AML-193 (cell line): ENCODE results near the gene NEK10.

Experiments used
- DNase-seq, 2 experiments: peaks; one replicate each; lab custom pipeline; 2025; lab: John Stamatoyannopoulos, UW

The NEK10 gene

DNA sequence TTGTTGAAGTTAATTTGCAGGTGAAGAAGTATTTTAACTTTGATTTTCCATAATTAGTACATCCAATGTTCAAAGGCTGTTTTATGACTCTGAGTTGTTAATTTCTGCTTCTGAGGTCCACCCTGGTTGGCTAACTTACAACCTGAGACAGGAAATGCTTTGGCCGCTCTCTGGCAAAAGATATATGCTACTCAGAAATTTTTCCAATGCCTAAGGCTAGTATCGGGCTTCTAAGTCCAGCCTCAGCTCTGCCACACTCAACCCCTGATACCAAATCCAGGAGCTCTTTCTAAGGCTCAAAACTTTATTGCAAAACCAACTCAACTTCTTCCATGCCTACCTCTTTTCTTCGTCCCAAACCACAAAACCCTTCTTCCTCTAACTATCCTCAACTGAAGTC, 192.9 kb downstream of the NEK10 start:
- DNase-seq = peak in 1 of 2 experiments; percentile 7

GRCh38 chr3:27174530-27174929, 194.7 kb downstream of the NEK10 start:
- DNase-seq = no peak

- DNase-seq = peak; percentile 81 to 87
Observed at GRCh38 chr3:27171113-27171512, 198.1 kb downstream of the NEK10 start.

GRCh38 chr3:27166888-27167287, 202.3 kb downstream of the NEK10 start:
- no peak for DNase-seq

GRCh38 chr3:27165321-27165721, 203.9 kb downstream of the NEK10 start:
- DNase-seq = no peak

- no peak for DNase-seq
Observed at GRCh38 chr3:27160779-27161287, 208.3 kb downstream of the NEK10 start.

DNA sequence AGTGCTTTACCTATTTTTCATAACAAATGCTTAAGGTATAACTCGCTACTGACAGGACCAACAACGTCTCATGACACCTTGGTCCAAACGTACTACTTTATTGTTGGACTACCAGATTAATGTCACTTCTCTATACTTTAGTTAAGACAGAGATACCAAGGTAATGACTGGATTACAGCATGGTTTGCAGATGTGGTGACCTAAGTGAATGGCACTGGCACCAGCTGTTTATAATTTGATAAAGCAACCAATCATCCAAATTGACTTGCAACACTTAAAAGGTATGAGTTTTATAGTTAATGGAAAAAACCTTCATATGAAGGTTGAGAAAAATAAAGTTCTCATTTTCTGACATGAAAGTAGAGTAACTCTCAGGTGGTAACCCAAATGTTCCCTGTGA, 209.0 kb downstream of the NEK10 start:
- no peak for DNase-seq

DNA sequence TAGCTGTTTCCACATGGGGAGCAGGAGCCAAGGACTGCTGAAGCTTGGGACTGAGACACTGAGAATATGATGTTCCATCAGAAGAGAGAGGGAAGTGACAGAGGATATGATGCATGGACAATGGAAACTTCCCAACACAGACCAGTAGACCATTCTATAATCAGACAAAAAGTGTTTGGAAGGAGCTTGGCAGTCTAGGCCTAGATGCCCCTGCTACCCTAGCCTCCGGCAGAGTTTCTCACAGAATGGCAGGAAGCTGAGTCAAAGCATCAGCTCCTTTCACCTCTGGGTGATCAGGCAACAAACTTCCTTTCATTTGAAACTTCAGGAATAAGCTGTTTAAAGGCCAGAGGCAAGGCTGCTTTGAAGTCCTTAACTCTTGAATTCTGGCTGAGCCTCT, 222.0 kb downstream of the NEK10 start:
- DNase-seq = no peak

GRCh38 chr3:27146786-27147185, 222.4 kb downstream of the NEK10 start:
- DNase-seq = no peak

DNA sequence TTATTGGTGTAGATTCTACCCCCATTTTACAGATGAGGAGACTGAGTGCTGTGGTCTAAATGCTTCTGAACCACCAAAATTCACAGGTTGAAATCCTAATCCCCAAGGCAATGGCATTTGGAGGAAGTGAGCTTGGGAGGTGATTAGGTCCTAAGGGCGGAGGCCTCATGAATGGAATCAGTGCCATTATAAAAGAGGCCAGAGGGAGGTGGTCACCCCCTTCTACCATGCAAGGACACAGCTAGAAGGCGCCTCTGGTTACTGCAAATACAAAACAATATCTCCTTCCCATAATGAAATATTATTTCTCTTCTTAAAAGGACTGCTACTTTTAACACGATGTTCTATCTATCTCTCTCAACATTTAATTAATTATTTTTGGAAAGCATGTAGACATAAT, 223.5 kb downstream of the NEK10 start:
- no peak for DNase-seq

GRCh38 chr3:27141668-27142067, 227.5 kb downstream of the NEK10 start:
- DNase-seq = peak in 1 of 2 experiments; percentile 15

GRCh38 chr3:27138562-27138961, 230.6 kb downstream of the NEK10 start:
- DNase-seq = no peak

GRCh38 chr3:27138005-27138404, 231.2 kb downstream of the NEK10 start:
- no peak for DNase-seq

DNA sequence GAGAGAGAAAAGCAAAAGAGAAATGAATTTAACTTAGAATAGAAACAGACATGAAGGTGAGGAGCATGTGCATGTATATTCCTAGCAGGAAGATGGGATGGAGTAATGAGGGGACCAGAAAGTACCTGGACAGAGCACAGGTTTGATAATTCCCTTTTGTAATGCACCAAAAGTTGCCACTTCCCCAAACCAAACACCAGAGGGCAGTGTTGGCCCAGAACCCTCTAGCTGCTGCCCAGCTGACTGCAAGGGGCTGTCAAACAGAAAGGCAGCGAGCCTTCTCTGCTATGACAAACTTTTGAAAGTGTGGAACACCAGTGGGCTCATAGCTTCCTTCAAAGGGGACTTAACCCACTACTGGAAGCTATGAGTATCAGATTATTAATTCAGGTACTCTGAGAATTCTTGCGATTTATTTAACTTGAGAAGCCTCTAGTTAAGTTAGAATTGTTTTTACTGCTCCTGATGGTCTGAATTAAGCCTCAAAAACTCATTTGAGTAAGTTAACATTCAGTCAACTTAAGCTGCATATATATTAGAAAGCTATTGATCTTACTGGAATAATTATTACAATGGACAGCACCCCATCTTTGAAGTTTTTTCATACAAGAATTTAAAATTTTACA, 234.9 kb downstream of the NEK10 start:
- DNase-seq = peak; percentile 50 to 62

- DNase-seq = no peak
Observed at GRCh38 chr3:27133060-27133459, 236.1 kb downstream of the NEK10 start.

DNA sequence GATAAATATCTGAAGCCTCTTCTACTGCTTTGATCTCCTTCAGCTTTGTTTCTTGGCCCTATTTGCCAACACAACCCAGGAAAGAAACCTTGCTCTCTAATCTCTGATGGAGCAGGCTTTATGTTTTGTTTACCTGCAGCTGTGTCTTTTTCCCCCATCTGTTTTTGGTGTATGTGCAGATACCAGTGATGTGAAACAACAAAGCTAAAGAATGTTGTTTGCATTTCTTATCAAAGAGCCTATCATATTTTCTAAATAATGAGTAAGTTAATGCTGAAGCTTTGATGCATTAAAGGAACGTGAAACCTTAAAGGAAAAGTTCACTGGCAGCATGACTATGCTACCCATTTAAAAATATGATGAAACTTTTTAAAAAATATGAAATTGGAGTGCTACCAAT, 238.4 kb downstream of the NEK10 start:
- DNase-seq = no peak

- no peak for DNase-seq
Observed at GRCh38 chr3:27127879-27128278, 241.3 kb downstream of the NEK10 start.

DNA sequence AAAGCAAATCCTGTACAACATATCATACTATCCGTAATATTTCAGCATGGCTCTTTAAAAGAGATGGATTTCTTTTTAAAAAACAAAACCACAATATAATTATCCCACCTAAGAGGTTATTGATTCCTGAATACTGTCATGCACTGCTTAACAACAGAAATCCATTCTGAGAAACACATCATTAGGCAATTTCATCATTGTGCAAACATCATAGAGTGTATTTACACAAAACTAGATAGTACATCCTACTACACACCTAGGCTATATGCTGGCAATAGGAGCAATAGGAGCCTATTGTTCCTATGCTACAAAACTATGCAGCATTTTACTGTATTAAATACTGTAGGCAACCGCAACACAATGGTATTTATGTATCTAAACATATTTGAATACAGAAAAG, 242.0 kb downstream of the NEK10 start:
- DNase-seq = no peak

DNA sequence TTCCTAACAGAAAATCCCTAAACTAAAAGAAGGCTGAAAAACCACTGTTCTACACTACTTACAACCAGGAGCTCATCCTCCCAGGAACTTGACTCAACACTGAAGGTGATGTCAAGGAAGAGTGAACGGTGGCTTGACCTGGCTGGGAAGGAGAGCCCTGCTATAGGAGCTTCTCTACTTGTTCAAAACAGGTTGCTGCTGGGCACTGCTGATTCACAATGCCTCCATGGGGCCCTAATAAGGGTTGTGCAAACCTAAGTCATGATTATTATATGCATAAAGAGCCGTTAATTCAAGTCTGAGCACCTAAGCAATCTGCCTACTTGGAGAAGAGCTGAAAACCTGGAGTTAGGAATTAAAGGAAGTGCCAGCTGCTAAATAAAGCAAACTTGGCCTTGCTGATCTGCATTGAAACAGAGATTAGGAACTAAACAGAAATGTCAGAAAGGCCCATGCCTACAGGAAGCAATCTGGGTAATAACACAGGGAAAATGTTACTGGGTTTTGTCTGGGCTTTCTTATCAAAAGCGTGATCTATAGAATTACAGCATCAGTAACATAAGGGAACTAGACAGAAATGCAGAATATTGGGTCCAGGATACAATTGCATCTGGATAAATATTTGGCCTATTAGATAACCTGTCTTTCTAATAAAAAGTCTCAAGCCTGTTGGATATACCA, 243.2 kb downstream of the NEK10 start:
- DNase-seq = no peak

DNA sequence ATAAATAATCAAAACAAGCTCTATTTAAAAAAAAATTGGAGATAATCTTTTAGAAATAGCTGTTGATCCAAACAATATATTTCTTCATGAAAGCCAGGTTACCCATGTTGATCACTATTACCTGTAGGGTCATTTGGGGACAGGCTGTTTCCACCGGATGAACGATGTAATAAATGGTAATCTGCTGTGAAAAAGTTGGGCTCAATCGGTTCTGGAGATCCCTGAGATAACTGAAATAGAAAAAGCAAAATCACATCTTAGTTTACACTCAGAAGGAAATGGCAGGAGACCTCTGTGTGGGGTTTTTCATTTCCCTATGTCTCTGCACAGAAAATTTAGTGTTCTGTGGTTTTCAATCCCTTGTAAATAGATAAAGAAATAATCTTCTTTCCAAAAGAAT, 249.5 kb downstream of the NEK10 start:
- DNase-seq = no peak

DNA sequence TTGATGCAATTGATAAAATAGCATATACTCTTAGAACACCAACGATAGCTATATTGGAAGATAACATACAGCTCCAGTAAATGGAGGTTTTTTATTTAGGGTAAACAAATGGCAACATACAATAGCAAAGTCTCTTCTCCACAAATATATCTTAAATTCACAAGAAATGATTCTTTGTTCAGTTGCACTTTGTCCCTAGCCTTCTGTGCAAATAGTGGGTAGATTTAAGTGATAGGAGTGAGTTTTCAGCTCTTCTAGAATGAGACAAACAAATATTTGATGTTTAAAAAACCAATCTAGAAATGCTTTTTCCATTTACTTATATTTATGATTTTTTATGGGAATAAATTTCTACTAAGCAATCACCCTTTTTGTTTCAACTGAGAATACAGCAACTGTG, 253.8 kb downstream of the NEK10 start:
- no peak for DNase-seq

GRCh38 chr3:27114684-27115083, 254.5 kb downstream of the NEK10 start:
- DNase-seq = no peak

DNA sequence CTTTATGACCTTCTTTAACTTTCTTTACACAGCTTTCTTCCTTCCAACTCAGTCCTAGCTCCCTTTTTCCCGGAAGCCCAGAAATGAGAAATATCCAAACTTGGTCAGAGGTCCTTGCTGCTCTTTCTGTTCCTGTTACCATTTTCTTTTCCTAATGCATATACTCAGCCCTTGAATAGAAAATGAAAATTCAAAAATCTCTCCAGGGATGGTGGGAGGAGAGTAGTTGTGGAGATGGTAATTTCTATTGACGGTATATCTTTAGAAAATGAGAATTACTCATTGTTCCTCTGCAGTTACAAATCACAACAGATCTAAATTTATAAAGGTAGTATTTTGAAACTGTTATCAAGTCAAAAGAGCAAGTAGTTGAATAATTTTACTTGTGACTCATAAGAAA, 255.1 kb downstream of the NEK10 start:
- DNase-seq = no peak

DNA sequence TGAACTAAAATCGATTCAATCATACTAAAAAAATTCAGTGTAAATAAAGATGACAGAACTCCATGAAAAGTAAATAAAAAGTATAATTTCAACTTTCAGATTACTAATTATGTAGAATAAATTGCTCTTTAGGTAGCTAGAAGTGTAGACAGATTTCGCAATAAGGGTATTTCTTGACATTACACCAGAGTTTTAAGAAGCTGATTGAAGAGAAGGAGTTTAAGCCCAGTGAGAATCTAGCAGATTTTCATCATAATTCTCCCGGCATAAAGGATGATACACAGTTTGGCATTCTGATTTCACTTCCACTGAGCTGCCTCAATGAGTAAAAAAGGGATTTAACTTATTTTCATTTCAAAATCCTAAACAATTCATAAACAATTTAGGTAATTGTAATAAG, 259.2 kb downstream of the NEK10 start:
- DNase-seq = no peak
